Stimulated activated memory B cell treated with anti-CD40 and anti-IgM and Interleukin-4, amounts not matched to agents 10 μg/mL and 1 μg/mL and 100 μg/mL, for 72 hours (primary cell): Measurements from ENCODE around the gene ROBO1.

Experiments
- ATAC-seq: fragments of 150-1000 bp; cut with Tn5 transposase; 2 replicates; pipeline ENCODE4 v1.10.0; 2021
- H3K27ac Mint-ChIP-seq: one replicate; pipeline ENCODE4 v1.8.0; 2022; ENCODE audit warnings: mild to moderate bottlenecking, mixed read lengths
- H3K27me3 Mint-ChIP-seq: one replicate; pipeline ENCODE4 v1.8.0; 2022; ENCODE audit warnings: mixed read lengths
- H3K36me3 Mint-ChIP-seq: one replicate; pipeline ENCODE4 v1.8.0; 2022; ENCODE audit warnings: mixed read lengths
- H3K4me1 Mint-ChIP-seq: one replicate; pipeline ENCODE4 v1.8.0; 2022; ENCODE audit warnings: mixed read lengths
- H3K4me3 Mint-ChIP-seq: one replicate; pipeline ENCODE4 v1.8.0; 2022; ENCODE audit warnings: mild to moderate bottlenecking, moderate library complexity, mixed read lengths
- H3K9me3 Mint-ChIP-seq: one replicate; pipeline ENCODE4 v1.8.0; 2022; ENCODE audit warnings: mixed read lengths

Gene ROBO1

DNA sequence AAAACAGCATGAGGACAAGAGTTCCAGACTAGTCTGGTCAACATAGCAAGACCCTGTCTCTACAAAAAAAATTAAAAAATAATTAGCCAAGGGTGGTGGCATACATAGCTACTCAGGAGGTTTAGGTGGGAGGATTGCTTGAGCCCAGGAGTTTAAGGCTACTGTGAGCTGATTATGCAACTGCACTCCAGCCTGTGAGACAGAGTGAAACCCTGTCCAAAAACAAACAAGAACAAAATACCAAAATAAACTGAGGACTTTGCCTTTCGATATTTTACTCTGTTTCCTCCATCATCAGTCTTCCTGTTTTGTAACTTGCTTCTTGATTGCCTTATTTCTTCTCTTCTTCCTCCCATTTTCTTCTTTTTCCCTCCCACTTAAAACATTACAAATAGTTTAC, 504.4 kb downstream of the ROBO1 start:
- ATAC-seq, result no peak
- Mint-ChIP-seq H3K27me3 (no peaks in the 10 kb centered on the region), H3K9me3 (peaks cover 2% of the 10 kb centered on the region), H3K4me1 (no peaks in the 10 kb centered on the region), H3K4me3 (no peak overlapping the region), H3K36me3 (no peaks in the 10 kb centered on the region), H3K27ac (no peak overlapping the region)

GRCh38 chr3:79258479-79258878, 509.3 kb downstream of the ROBO1 start:
- Mint-ChIP-seq H3K27ac (no peak overlapping the region), H3K4me1 (no peaks in the 10 kb centered on the region), H3K9me3 (peaks cover 3% of the 10 kb centered on the region), H3K27me3 (no peaks in the 10 kb centered on the region), H3K36me3 (no peaks in the 10 kb centered on the region), H3K4me3 (no peak overlapping the region)
- no peak for ATAC-seq

DNA sequence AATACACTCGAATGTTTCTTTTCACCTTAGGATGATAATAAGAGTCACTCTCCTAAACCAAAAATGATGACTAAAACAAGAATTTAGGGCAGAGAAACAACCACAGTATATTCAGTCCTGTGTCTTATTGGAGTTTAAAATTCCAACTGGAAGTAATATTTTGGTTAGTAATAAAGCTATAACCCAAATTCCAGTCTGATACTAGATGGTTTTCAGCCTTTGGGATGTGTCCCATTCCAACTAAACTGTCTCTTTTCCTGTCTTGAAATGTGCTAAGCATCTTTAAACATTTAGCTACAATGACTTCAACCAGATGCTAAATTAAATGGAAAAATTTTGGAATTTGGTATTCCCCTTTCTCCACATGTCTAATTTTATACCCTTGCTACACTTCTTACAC, 510.0 kb downstream of the ROBO1 start:
- Mint-ChIP-seq H3K9me3 (peaks cover 3% of the 10 kb centered on the region), H3K36me3 (no peaks in the 10 kb centered on the region), H3K27me3 (no peaks in the 10 kb centered on the region), H3K4me3 (no peak overlapping the region), H3K27ac (no peak overlapping the region), H3K4me1 (no peaks in the 10 kb centered on the region)
- no peak for ATAC-seq

DNA sequence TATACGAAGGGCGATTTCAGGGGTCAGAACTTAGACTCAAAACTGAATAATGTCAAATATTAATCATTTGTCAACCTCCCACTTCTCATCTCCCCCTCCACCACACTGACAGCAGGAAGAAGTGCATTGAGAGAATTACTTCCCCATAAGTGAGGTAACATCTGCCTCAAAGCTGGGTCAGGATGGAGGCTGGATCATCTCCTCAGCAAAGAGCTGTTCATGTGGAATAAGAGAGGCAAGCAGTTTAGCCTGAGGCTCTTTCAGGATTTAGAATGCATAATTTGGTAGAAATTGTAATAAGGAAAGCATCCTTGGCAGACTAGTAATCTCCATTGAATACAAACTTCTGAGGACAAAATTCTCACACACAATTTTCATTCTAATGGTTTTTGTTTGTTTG, 512.1 kb downstream of the ROBO1 start:
- no peaks in the 10 kb centered on the region for H3K36me3 Mint-ChIP-seq
- peaks cover 3% of the 10 kb centered on the region for H3K9me3 Mint-ChIP-seq
- H3K4me3 Mint-ChIP-seq, result no peak overlapping the region
- no peaks in the 10 kb centered on the region for H3K4me1 Mint-ChIP-seq
- H3K27me3 Mint-ChIP-seq, result no peaks in the 10 kb centered on the region
- no peak overlapping the region for H3K27ac Mint-ChIP-seq
- no peak for ATAC-seq

DNA sequence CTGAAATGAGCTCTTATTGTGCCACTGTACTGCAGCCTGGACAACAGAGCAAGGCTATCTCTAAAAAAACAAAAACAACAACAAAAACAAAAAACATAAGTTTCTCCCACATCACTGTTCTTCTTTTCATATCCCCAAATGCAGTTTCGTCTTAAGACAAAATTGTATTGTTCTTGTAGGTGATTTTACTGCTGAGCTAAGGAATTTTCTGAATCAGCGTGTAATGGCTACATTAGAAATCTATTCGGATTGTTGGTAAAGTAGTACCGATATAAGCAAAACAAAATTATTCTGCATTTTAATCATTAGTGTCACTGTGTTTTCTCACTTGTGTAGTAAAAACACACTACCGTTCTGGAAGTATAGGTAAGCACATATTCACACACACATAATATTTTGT, 512.5 kb downstream of the ROBO1 start:
- Mint-ChIP-seq H3K4me1 (no peaks in the 10 kb centered on the region), H3K27ac (no peak overlapping the region), H3K9me3 (peaks cover 3% of the 10 kb centered on the region), H3K36me3 (no peaks in the 10 kb centered on the region), H3K27me3 (no peaks in the 10 kb centered on the region), H3K4me3 (no peak overlapping the region)
- no peak for ATAC-seq

DNA sequence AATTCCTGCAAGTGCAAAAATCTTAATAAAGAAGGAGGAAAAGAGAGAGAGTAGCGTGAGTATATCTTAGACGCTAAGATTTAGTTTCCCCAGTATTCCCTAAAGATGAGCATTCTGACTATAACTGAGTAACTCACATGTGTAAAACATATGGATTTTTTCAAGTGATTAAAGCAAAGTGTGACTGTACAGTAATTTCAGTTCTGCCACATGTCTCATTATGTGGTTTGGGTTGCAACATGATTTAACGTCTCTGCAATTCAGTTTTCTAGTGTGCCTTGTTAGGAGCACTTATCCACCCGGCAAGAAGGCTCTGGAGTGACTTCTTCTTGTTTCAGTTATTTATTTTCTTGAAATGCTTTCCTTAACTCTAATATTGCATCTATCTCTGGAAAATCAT, 514.1 kb downstream of the ROBO1 start:
- Mint-ChIP-seq H3K4me3 (no peak overlapping the region), H3K27me3 (no peaks in the 10 kb centered on the region), H3K4me1 (no peaks in the 10 kb centered on the region), H3K27ac (no peak overlapping the region), H3K9me3 (peaks cover 6% of the 10 kb centered on the region), H3K36me3 (no peaks in the 10 kb centered on the region)
- ATAC-seq, result no peak

DNA sequence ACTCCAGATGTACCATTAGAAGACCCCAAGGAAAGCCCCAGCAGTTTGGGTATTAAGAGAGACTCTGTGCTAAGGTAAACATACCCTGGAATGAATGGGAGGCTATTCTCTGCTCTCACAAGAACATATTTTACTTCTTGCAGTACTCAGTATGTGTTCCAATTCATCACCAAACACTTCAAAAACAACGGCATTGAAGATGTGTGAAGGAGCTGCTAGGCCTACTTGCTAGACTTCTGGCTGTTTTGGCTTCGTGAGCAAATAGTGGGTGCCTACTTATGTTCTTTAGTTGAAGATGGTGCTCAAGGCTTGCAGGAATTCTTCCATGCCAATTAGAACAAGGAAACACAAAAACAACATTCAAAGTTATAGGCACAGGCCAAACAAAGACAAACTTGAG, 514.5 kb downstream of the ROBO1 start:
- H3K4me3 Mint-ChIP-seq, result no peak overlapping the region
- H3K4me1 Mint-ChIP-seq, result no peaks in the 10 kb centered on the region
- no peak overlapping the region for H3K27ac Mint-ChIP-seq
- peaks cover 6% of the 10 kb centered on the region for H3K9me3 Mint-ChIP-seq
- no peaks in the 10 kb centered on the region for H3K36me3 Mint-ChIP-seq
- no peaks in the 10 kb centered on the region for H3K27me3 Mint-ChIP-seq
- ATAC-seq, result no peak

- H3K27me3 Mint-ChIP-seq, result no peaks in the 10 kb centered on the region
- H3K36me3 Mint-ChIP-seq, result no peaks in the 10 kb centered on the region
- peaks cover 6% of the 10 kb centered on the region for H3K9me3 Mint-ChIP-seq
- H3K4me1 Mint-ChIP-seq, result no peaks in the 10 kb centered on the region
- no peak overlapping the region for H3K4me3 Mint-ChIP-seq
- no peak for ATAC-seq
- no peak overlapping the region for H3K27ac Mint-ChIP-seq
Observed at GRCh38 chr3:79250746-79251145, 517.1 kb downstream of the ROBO1 start.

- H3K4me3 Mint-ChIP-seq, result no peak overlapping the region
- H3K4me1 Mint-ChIP-seq, result no peaks in the 10 kb centered on the region
- no peak for ATAC-seq
- no peaks in the 10 kb centered on the region for H3K36me3 Mint-ChIP-seq
- H3K27me3 Mint-ChIP-seq, result no peaks in the 10 kb centered on the region
- peaks cover 6% of the 10 kb centered on the region for H3K9me3 Mint-ChIP-seq
- H3K27ac Mint-ChIP-seq, result no peak overlapping the region
Observed at GRCh38 chr3:79249701-79250100, 518.1 kb downstream of the ROBO1 start.

DNA sequence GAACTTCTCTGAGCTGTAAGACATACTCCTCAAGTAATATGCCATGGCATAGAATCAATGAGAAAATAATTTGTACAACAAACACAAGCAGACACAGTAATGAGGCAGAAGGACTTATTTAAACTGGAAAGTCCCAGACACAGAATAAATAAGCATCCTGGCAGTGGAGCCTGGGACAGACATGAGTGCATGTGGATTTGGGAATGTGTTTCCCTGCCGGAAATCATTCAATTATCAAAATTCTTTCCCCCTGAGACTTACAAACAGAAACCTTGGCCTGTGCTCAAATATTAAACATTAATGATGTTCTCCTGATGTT, 520.1 kb downstream of the ROBO1 start:
- H3K27ac Mint-ChIP-seq, result no peak overlapping the region
- H3K4me1 Mint-ChIP-seq, result no peaks in the 10 kb centered on the region
- no peak overlapping the region for H3K4me3 Mint-ChIP-seq
- H3K36me3 Mint-ChIP-seq, result no peaks in the 10 kb centered on the region
- peaks cover 6% of the 10 kb centered on the region for H3K9me3 Mint-ChIP-seq
- no peaks in the 10 kb centered on the region for H3K27me3 Mint-ChIP-seq
- no peak for ATAC-seq

GRCh38 chr3:79246875-79247724, 520.7 kb downstream of the ROBO1 start:
- Mint-ChIP-seq H3K4me1 (no peaks in the 10 kb centered on the region), H3K36me3 (no peaks in the 10 kb centered on the region), H3K27me3 (no peaks in the 10 kb centered on the region), H3K27ac (no peak overlapping the region), H3K9me3 (peaks cover 6% of the 10 kb centered on the region), H3K4me3 (no peak overlapping the region)
- ATAC-seq, result no peak

DNA sequence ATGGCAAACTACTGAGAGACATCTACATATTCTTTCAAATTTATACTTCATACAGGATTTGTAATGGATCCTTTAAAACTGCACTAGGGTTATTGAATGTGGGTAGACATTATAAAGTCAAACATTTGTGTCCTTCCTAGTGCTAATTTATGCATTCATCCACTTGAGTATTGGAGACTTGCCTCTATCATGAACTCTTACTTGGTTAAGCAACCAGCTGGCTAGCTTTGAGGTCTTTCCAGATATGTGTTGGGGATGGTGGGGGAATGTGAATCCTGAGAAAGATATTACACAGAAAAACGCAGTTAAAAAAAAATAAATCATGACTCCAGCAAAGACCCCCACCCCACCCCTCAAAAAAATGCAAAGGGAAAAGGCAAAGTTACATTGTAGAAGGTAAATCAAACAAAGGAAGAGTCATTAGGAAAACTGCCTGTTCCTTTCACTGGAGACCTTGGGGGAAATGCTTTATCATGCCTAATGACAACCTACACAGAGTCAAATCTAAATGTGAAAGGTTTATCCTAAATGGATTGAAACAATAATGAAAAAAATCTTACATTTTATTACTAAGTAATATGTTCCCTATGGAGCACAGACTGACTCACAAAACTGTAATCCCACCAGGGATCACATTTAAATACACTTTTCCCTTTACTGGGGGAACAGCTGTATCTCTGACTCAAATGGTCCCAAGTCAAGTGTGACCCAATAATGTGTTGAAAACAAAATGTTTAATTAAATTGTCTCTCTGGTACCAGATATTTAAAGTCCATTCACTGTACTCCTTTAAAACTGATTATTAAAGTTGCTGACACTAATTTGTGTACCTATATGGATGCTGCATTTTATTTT, 522.3 kb downstream of the ROBO1 start:
- ATAC-seq, result no peak
- Mint-ChIP-seq H3K36me3 (no peaks in the 10 kb centered on the region), H3K4me1 (no peaks in the 10 kb centered on the region), H3K27me3 (no peaks in the 10 kb centered on the region), H3K4me3 (no peak overlapping the region), H3K9me3 (peaks cover 6% of the 10 kb centered on the region), H3K27ac (no peak overlapping the region)

DNA sequence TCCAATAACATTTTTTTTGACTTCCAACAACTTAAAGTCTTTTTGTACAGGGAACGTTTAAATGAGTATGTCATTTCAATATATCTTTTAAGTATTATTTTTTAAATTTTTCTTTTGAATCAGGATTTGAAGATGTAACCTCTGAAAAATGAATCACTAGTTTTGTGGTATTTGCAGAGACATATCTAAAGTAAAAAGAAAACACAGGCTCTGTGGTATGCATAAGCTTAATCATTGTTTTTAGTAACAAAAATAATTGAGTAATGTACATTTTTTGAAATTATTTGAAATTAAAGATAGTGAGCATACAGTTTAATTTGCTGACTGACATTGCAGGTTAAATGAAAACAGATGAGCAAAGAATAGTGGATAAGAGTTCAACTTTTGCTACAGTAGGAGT, 531.3 kb downstream of the ROBO1 start:
- Mint-ChIP-seq H3K4me1 (no peaks in the 10 kb centered on the region), H3K27me3 (no peaks in the 10 kb centered on the region), H3K9me3 (peaks cover 10% of the 10 kb centered on the region), H3K27ac (no peak overlapping the region), H3K4me3 (no peak overlapping the region), H3K36me3 (no peaks in the 10 kb centered on the region)
- no peak for ATAC-seq

- no peak for ATAC-seq
- no peak overlapping the region for H3K4me3 Mint-ChIP-seq
- no peaks in the 10 kb centered on the region for H3K27me3 Mint-ChIP-seq
- no peaks in the 10 kb centered on the region for H3K4me1 Mint-ChIP-seq
- peaks cover 14% of the 10 kb centered on the region for H3K9me3 Mint-ChIP-seq
- H3K27ac Mint-ChIP-seq, result no peak overlapping the region
- no peaks in the 10 kb centered on the region for H3K36me3 Mint-ChIP-seq
Observed at GRCh38 chr3:79233431-79234060, 534.3 kb downstream of the ROBO1 start.

GRCh38 chr3:79230266-79230665, 537.5 kb downstream of the ROBO1 start:
- ATAC-seq, result no peak
- Mint-ChIP-seq H3K36me3 (no peaks in the 10 kb centered on the region), H3K4me3 (no peak overlapping the region), H3K27me3 (no peaks in the 10 kb centered on the region), H3K9me3 (peaks cover 13% of the 10 kb centered on the region), H3K27ac (no peak overlapping the region), H3K4me1 (no peaks in the 10 kb centered on the region)

- Mint-ChIP-seq H3K27me3 (no peaks in the 10 kb centered on the region), H3K27ac (no peak overlapping the region), H3K36me3 (no peaks in the 10 kb centered on the region), H3K9me3 (no peaks in the 10 kb centered on the region), H3K4me1 (no peaks in the 10 kb centered on the region), H3K4me3 (no peak overlapping the region)
- no peak for ATAC-seq
Observed at GRCh38 chr3:79217096-79217495, 550.7 kb downstream of the ROBO1 start.
